ENCODE data around the gene TTC34. TPM values are rescaled to one million over a fixed set of nuclear protein-coding genes. Genes with fewer than 3 reads are reported as not detected.

Gene TTC34
- total and polyA plus RNA-seq, 9 of the 15 experiments (the other 6 are each of a cell fraction or from before 2014, with no cell fraction given): 0.03 to 0.38 (median 0.05) TPM; not detected in 2

DNA sequence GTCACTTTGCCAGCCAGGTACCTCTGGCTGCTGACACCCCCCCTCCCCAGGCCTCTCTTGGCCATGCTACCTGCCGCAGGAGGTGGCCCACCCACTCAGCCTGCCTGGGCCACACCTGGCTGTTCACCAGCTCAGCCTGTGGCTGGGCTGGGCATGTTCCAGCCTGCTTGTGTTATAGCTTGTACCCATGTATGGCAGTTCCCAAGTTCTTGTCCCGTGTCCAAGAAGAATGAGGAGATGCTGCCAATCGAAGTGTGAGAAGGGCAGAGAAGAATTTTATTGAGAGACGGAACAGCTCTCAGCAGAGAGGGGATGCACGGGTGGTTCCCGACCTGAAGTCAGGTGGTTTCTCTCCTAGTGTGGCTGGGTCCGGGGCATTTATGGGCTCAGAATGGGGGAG lies 164.8 kb downstream of the TTC34 start:
- Histone ChIP-seq H3K9ac (ENCODE audit: insufficient read depth in 1 of 2, low read depth in 2 of 2, low read length in 2 of 2) (no peak overlapping the region), H3K27ac (ENCODE audit: extremely low read depth, low read depth, low read length) (no peak overlapping the region), H2AFZ (ENCODE audit: low read depth, low read length) (no peak overlapping the region), H3K79me2 (ENCODE audit: control insufficient read depth, insufficient read depth, low read length) (no peaks in the 10 kb centered on the region), H3K36me3 (ENCODE audit: control insufficient read depth, insufficient read depth, low read length) (no peaks in the 10 kb centered on the region), H3K9me1 (ENCODE audit: control insufficient read depth, insufficient read depth, low read length) (peaks cover 2% of the 10 kb centered on the region), H4K20me1 (replicated peaks; ENCODE audit: control insufficient read depth, insufficient read depth, low read length) (no peaks in the 10 kb centered on the region), H3K4me1 (replicated peaks in 1 of 2; ENCODE audit: control insufficient read depth in 2 of 2, insufficient read depth in 2 of 2, low read length in 2 of 2) (peaks cover 0 to 23% of the 10 kb centered on the region in 2 experiments; a peak in 2 of 5 replicates), H3K9me3 (replicated peaks; ENCODE audit: control insufficient read depth, insufficient read depth, low read depth, low read length) (no peaks in the 10 kb centered on the region), H3K4me3 (no peak overlapping the region), H3K27me3 (ENCODE audit: control insufficient read depth in 2 of 2, insufficient read depth in 2 of 2, low read length in 2 of 2) (peaks cover 0 to 4% of the 10 kb centered on the region in 2 experiments; a peak in 1 of 5 replicates), H3K4me2 (ENCODE audit: insufficient read depth, low read length) (no peak overlapping the region)
- intact Hi-C loops (cut with micrococcal nuclease) (no loop called here), in situ Hi-C loops (cut with MboI) (loop anchor here (10.0 kb wide), 1 partner anchor 222 kb away; the partner anchor contains the start of gene PEX10)
- ChIA-PET CTCF (ENCODE audit: low intra/inter-chr PET ratio) (no interaction called here), POLR2A (no interaction called here)
- DNase-seq (ENCODE audit: extremely low read depth in 1 of 4, low spot score in 3 of 4) (no peak), FAIRE-seq (no peak), ATAC-seq (no peak)
- no TSS peak for BruUV-seq (replicated peaks)
- 4% methylated on average over 7 of the region's 7 CpGs for WGBS (ENCODE audit: insufficient coverage, low coverage, missing lambda C conversion rate)
- TF ChIP-seq STAT5B (CRISPR knock-in tag; IDR thresholded peaks at IDR 0.05): no peak
- peak; percentile 79 for TF ChIP-seq ZFP36 (IDR thresholded peaks at IDR 0.05; ENCODE audit: low read depth, low read length, partially characterized antibody)

- intact Hi-C loops (cut with micrococcal nuclease): no loop called here
- WGBS (ENCODE audit: insufficient coverage, low coverage, missing lambda C conversion rate): 0% methylated on average over 10 of the region's 10 CpGs
- no peak for ATAC-seq
- TF ChIP-seq NR2C1 (IDR thresholded peaks at IDR 0.05) (no peak), NR2C1 (tag; IDR thresholded peaks at IDR 0.05) (no peak), SMARCC2 (IDR thresholded peaks at IDR 0.05; ENCODE audit: low read depth) (no peak), ARID1B (IDR thresholded peaks at IDR 0.05) (no peak), FOXP1 (CRISPR knock-in tag; IDR thresholded peaks at IDR 0.05) (no peak), MEF2D (tag; conservative IDR thresholded peaks at IDR 0.05; ENCODE audit: low read depth) (no peak), ZBTB34 (CRISPR knock-in tag; IDR thresholded peaks at IDR 0.05) (no peak)
- TF ChIP-seq, protein P1, sequence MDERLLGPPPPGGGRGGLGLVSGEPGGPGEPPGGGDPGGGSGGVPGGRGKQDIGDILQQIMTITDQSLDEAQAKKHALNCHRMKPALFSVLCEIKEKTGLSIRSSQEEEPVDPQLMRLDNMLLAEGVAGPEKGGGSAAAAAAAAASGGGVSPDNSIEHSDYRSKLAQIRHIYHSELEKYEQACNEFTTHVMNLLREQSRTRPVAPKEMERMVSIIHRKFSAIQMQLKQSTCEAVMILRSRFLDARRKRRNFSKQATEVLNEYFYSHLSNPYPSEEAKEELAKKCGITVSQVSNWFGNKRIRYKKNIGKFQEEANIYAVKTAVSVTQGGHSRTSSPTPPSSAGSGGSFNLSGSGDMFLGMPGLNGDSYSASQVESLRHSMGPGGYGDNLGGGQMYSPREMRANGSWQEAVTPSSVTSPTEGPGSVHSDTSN (CRISPR knock-in tag; IDR thresholded peaks at IDR 0.05; ENCODE audit: low read depth): no peak
- TF ChIP-seq, protein P1 (tag; conservative IDR thresholded peaks at IDR 0.05; ENCODE audit: low read depth): no peak
These were observed 166.0 kb downstream of the TTC34 start for GRCh38 chr1:2635361-2636010.

More at GRCh38 chr1:2635361-2636010, 166.0 kb downstream of the TTC34 start:
- Histone ChIP-seq H4K20me1 (replicated peaks; ENCODE audit: control insufficient read depth, insufficient read depth, low read length) (no peaks in the 10 kb centered on the region), H3K4me2 (ENCODE audit: insufficient read depth, low read length) (no peak overlapping the region), H3K4me3 (no peak overlapping the region), H3K36me3 (ENCODE audit: control insufficient read depth, insufficient read depth, low read length) (no peaks in the 10 kb centered on the region), H3K27ac (ENCODE audit: extremely low read depth, low read depth, low read length) (no peak overlapping the region), H3K4me1 (replicated peaks in 1 of 2; ENCODE audit: control insufficient read depth in 2 of 2, insufficient read depth in 2 of 2, low read length in 2 of 2) (peaks cover 0 to 14% of the 10 kb centered on the region in 2 experiments; a peak in 1 of 5 replicates), H3K27me3 (ENCODE audit: control insufficient read depth in 2 of 2, insufficient read depth in 2 of 2, low read length in 2 of 2) (peaks cover 0 to 4% of the 10 kb centered on the region in 2 experiments; a peak in 1 of 5 replicates), H3K9me1 (ENCODE audit: control insufficient read depth, insufficient read depth, low read length) (peaks cover 2% of the 10 kb centered on the region), H3K9ac (ENCODE audit: insufficient read depth in 1 of 2, low read depth in 2 of 2, low read length in 2 of 2) (no peak overlapping the region), H2AFZ (ENCODE audit: low read depth, low read length) (no peak overlapping the region), H3K79me2 (ENCODE audit: control insufficient read depth, insufficient read depth, low read length) (no peaks in the 10 kb centered on the region), H3K9me3 (replicated peaks; ENCODE audit: control insufficient read depth, insufficient read depth, low read depth, low read length) (peaks cover 5% of the 10 kb centered on the region)
- BruUV-seq (replicated peaks): no TSS peak
- no peak for DNase-seq (ENCODE audit: extremely low read depth in 1 of 4, low spot score in 3 of 4)
- ChIA-PET CTCF (ENCODE audit: low intra/inter-chr PET ratio) (no interaction called here), POLR2A (no interaction called here)
- in situ Hi-C loops (cut with MboI): loop anchor here (10.0 kb wide), 1 partner anchor 221 kb away; the partner anchor contains the start of gene PEX10
- FAIRE-seq: no peak
